ENCODE results near the gene KLHL12. TPM values are rescaled to one million over a fixed set of nuclear protein-coding genes. Genes with fewer than 3 reads are reported as not detected.

Gene KLHL12
- total RNA-seq = 23.2 and 28.0 TPM in 2 replicates

GRCh38 chr1:202926581-202927491 lies at the start of gene KLHL12:
TSS of gene KLHL12 (minus strand) at chr1:202927234. CDS start at chr1:202925162, 2,072 bp downstream.
- H3K79me2 ChIP-seq (ENCODE audit: insufficient read depth, low read length) = peaks cover 34% of the 10 kb centered on the region
- no peaks in the 10 kb centered on the region for H3K9me3 ChIP-seq (ENCODE audit: low read depth, low read length)
- peak within 1 kb of the TSS; percentile 96 for H3K4me2 ChIP-seq (ENCODE audit: insufficient read depth, low read length)
- peaks cover 7% of the 10 kb centered on the region for H3K4me1 ChIP-seq (ENCODE audit: insufficient read depth, low read length)
- H4K20me1 ChIP-seq (ENCODE audit: insufficient read depth, low read length) = no peaks in the 10 kb centered on the region
- TF ChIP-seq CTCF (IDR thresholded peaks at IDR 0.05; ENCODE audit: extremely low read depth, low read depth, low read length) = peak; percentile 56
- H2AFZ ChIP-seq (ENCODE audit: low read length) = peak within 1 kb of the TSS; percentile 93
- peaks cover 21% of the 10 kb centered on the region for H3K36me3 ChIP-seq (ENCODE audit: insufficient read depth, low read length)
- DNase-seq (ENCODE audit: insufficient read length, low spot score, missing footprints) = peak; percentile 98
- H3K4me3 ChIP-seq (ENCODE audit: insufficient read depth, low read length) = peak within 1 kb of the TSS; percentile 94
- peak within 1 kb of the TSS; percentile 87 for H3K27ac ChIP-seq (ENCODE audit: low read depth, low read length)
- no peaks in the 10 kb centered on the region for H3K27me3 ChIP-seq (ENCODE audit: insufficient read depth, low read length)

DNA sequence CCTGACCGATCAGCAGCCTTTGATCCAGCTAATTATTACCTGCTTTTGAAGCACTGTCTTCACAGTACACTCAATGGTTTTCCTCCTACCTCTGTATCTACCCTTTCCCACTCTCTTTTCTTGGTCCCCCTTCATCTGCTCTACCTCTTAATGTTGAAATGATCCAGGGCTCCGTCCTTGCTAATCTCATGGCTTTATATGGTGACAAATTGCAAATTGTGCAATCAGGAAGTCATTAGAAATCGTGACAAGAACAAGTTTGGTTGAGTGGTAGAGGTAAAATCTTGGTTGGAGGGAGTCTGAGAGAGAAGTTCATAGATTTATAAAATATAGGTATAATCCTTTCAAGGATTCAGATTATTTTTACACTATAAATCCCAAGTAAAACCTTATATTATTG lies 49.6 kb upstream of the KLHL12 start:
- H3K9me3 ChIP-seq (ENCODE audit: low read depth, low read length) = no peaks in the 10 kb centered on the region
- no peak overlapping the region for H2AFZ ChIP-seq (ENCODE audit: low read length)
- peaks cover 52% of the 10 kb centered on the region for H3K27me3 ChIP-seq (ENCODE audit: insufficient read depth, low read length)
- H3K36me3 ChIP-seq (ENCODE audit: insufficient read depth, low read length) = no peaks in the 10 kb centered on the region
- no peak for TF ChIP-seq CTCF (IDR thresholded peaks at IDR 0.05; ENCODE audit: extremely low read depth, low read depth, low read length)
- peak; percentile 8 for DNase-seq (ENCODE audit: insufficient read length, low spot score, missing footprints)
- H3K4me1 ChIP-seq (ENCODE audit: insufficient read depth, low read length) = no peaks in the 10 kb centered on the region
- H3K4me3 ChIP-seq (ENCODE audit: insufficient read depth, low read length) = no peak overlapping the region
- no peaks in the 10 kb centered on the region for H4K20me1 ChIP-seq (ENCODE audit: insufficient read depth, low read length)
- H3K4me2 ChIP-seq (ENCODE audit: insufficient read depth, low read length) = no peak overlapping the region
- H3K27ac ChIP-seq (ENCODE audit: low read depth, low read length) = no peak overlapping the region
- H3K79me2 ChIP-seq (ENCODE audit: insufficient read depth, low read length) = no peaks in the 10 kb centered on the region

DNA sequence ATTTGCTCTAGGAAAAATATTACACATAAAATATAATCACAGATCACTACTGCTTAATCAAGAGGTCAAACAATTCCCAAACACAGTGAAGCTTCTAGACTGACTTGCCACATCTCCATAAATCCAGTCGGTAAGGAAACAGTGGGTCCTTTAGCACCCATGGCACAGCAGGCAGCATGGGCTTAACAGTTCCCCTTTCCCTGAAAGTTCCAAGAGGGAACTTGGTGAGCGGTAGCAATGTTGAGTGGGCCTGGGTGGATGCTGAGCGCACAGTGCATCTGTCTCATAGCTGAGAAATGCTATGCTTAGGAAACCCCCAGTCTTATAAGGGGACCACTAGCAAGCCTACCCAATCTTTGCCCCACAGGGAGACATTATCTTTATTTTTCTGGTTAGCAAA lies 47.8 kb upstream of the KLHL12 start:
- TF ChIP-seq CTCF (IDR thresholded peaks at IDR 0.05; ENCODE audit: extremely low read depth, low read depth, low read length) = no peak
- H3K4me3 ChIP-seq (ENCODE audit: insufficient read depth, low read length) = no peak overlapping the region
- H4K20me1 ChIP-seq (ENCODE audit: insufficient read depth, low read length) = no peaks in the 10 kb centered on the region
- no peaks in the 10 kb centered on the region for H3K9me3 ChIP-seq (ENCODE audit: low read depth, low read length)
- peaks cover 49% of the 10 kb centered on the region for H3K27me3 ChIP-seq (ENCODE audit: insufficient read depth, low read length)
- no peaks in the 10 kb centered on the region for H3K36me3 ChIP-seq (ENCODE audit: insufficient read depth, low read length)
- no peaks in the 10 kb centered on the region for H3K79me2 ChIP-seq (ENCODE audit: insufficient read depth, low read length)
- no peaks in the 10 kb centered on the region for H3K4me1 ChIP-seq (ENCODE audit: insufficient read depth, low read length)
- no peak overlapping the region for H2AFZ ChIP-seq (ENCODE audit: low read length)
- no peak for DNase-seq (ENCODE audit: insufficient read length, low spot score, missing footprints)
- H3K27ac ChIP-seq (ENCODE audit: low read depth, low read length) = no peak overlapping the region
- no peak overlapping the region for H3K4me2 ChIP-seq (ENCODE audit: insufficient read depth, low read length)

GRCh38 chr1:202972046-202972445 lies 45.0 kb upstream of the KLHL12 start:
- no peaks in the 10 kb centered on the region for H4K20me1 ChIP-seq (ENCODE audit: insufficient read depth, low read length)

More at GRCh38 chr1:202972046-202972445, 45.0 kb upstream of the KLHL12 start:
- H3K4me2 ChIP-seq (ENCODE audit: insufficient read depth, low read length) = no peak overlapping the region
- no peak for TF ChIP-seq CTCF (IDR thresholded peaks at IDR 0.05; ENCODE audit: extremely low read depth, low read depth, low read length)
- peaks cover 14% of the 10 kb centered on the region for H3K4me1 ChIP-seq (ENCODE audit: insufficient read depth, low read length)
- DNase-seq (ENCODE audit: insufficient read length, low spot score, missing footprints) = no peak
- H3K79me2 ChIP-seq (ENCODE audit: insufficient read depth, low read length) = no peaks in the 10 kb centered on the region
- peaks cover 31% of the 10 kb centered on the region for H3K27me3 ChIP-seq (ENCODE audit: insufficient read depth, low read length)
- no peak overlapping the region for H3K4me3 ChIP-seq (ENCODE audit: insufficient read depth, low read length)
- H3K36me3 ChIP-seq (ENCODE audit: insufficient read depth, low read length) = no peaks in the 10 kb centered on the region
- H3K9me3 ChIP-seq (ENCODE audit: low read depth, low read length) = no peaks in the 10 kb centered on the region
- H3K27ac ChIP-seq (ENCODE audit: low read depth, low read length) = no peak overlapping the region
- H2AFZ ChIP-seq (ENCODE audit: low read length) = no peak overlapping the region
